HG03558 (cell line): ENCODE data around the gene CA7.
"Not testable (repeated sequence)": the region's sequence is repeated elsewhere in the genome, so short reads cannot be mapped to it uniquely, and the experiment has no call there.

Source experiments
- ATAC-seq: cut with Tn5 transposase; IDR thresholded peaks from one replicate; pipeline ENCODE4 v1.9.1; 2021; ENCODE audit warnings: moderate number of reproducible peaks; ENCODE audit not compliant: unreplicated experiment; ENCODE audit errors: extremely low read depth

Gene CA7

DNA sequence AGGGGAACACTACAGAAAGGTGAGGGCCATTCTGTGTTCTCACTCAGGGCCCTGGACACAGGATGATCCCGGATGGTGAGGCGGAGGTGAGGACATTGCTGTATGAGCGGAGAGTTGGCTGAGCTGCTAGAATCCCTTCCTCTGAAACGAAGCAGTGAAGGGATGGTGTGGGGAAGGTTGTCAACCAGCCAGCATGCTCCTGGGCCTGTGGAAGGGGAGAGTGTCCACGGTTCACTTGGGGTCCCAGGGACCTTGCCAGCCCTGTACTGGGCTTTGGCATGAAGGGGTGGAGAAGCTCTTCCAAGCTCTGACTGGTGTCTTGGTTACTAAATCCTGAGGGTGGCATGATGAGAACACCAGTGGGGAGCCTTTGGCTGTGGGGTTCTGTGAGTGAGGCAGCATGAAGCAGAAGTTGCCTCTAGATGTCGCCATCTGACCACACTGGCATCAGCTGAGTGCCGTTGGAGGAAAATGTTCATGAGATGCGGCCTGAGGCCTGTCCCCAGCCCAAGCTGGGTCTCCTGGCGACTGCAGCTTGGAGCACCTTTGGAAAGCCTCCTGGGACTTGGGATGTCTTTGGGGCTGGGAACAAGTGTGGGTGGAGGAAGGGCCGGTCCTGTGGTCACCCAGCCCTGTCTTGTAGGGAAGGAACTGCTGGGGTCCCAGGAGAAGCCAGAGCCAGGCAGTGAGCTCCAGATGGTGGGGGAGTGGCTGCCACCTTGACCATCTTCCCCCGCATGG is 50.9 kb downstream of the CA7 start:
- ATAC-seq: no peak

DNA sequence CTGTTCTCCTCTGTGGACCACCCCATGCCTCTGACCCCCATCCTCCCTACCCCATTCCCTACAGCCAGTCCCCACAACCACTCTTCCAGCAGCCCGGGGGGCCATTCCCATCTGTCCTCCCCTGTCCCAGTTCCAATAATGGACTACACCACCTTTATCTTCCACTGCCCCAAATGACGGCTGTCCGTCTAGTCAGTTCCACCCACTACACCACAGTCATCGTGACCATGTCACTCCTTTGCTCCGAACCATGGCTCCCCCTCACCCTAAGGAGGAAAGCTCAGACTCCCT is 51.4 kb downstream of the CA7 start:
- ATAC-seq: no peak

DNA sequence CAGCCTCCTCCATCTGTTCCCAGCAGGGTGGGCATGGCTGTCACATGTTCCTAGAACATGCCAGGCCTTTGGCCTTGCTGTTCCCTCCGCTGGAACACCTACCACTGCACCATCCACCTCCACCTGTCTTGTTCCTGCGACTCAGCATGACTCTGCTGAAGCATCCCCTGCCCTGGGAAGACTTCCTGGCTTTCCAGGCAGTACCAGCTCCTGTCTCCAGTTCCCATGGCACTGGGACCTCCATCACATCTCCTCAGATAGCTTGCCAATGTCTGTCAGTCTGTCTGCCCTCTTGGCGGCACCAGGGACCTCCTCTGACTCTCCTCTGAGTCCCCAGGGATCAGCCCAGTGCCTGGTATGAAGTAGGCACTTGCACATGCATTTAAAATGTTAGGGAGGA is 51.8 kb downstream of the CA7 start:
- ATAC-seq: no peak

GRCh38 chr16:66896682-66897081 is 52.5 kb downstream of the CA7 start:
- ATAC-seq: not testable (repeated sequence)

- ATAC-seq: no peak
Measured at GRCh38 chr16:66898207-66898606, 54.0 kb downstream of the CA7 start.

GRCh38 chr16:66898933-66899309 is 54.7 kb downstream of the CA7 start:
- ATAC-seq: no peak

DNA sequence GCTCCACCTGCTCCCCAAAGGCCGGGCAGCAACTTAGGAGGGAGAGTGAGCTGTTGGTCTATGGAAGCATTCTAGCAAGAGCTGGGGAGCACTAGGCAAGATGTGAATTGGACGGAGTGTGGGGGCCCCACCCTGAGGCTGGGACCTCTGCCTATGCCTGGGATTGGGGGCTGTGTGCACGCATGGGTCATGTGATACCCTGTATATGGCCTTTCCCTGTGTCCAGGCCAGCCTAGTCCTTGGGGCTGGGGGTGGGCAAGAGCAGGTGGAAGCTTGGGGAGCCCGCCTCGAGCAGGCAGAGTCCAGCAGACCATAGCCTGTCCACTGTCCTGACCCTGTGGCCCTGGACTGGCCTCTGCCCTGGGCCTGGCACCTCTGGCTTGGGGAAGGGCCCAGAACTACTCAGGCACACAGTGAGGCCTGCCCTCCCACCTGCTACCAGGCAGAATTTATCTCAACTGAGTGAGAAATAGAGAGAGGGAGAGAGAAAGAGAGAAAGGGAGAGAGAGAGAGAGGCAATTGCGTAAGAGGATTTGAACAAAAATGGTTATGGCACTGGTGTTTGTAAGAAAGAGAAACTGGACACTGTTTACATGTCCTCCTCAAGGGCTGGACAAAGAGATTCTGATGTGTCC is 55.2 kb downstream of the CA7 start:
- no peak for ATAC-seq

DNA sequence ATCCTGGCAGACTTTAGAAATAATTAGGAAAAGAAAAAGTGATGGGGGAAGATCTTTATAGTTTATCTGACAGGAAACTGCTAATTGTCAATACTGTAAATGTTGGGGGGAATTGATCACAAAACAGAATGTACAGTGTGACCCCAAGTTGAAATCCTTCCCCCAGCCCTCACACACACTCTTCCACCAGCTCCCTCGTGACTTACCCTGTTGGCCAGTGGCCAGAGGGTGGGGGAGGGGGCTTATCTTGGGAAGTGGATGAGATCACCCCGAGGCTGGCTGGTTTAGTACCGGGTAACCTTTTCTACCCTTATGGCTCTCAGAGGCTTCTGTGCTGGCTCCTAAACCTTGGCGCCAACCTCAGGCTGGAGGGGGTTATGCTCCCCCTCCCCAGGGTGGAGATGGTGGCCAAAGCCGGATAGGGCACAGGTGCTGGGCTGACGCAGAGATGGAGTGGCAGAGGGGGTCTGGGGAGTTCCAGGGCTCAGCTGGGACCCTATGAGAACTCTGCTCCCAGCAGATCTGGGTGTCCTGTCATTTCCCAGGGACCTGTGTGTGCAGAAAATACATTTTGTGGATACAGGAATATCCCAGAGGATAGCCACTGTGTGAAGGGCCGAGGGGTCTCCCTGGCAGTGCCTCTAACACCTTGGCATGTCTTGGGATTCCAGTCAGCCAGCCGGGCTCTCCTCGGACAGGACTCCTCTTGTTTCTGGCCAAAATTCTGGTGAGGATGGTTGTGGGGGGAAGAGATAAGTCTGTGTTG is 55.9 kb downstream of the CA7 start:
- no peak for ATAC-seq

- ATAC-seq: no peak
Measured at GRCh38 chr16:66900721-66901441, 56.7 kb downstream of the CA7 start.

GRCh38 chr16:66901626-66902025 is 57.4 kb downstream of the CA7 start:
- ATAC-seq: no peak

- no peak for ATAC-seq
Measured at GRCh38 chr16:66902648-66903543, 58.7 kb downstream of the CA7 start.
